Measurements from ENCODE around the gene PEX10.

PEX10 gene

DNA sequence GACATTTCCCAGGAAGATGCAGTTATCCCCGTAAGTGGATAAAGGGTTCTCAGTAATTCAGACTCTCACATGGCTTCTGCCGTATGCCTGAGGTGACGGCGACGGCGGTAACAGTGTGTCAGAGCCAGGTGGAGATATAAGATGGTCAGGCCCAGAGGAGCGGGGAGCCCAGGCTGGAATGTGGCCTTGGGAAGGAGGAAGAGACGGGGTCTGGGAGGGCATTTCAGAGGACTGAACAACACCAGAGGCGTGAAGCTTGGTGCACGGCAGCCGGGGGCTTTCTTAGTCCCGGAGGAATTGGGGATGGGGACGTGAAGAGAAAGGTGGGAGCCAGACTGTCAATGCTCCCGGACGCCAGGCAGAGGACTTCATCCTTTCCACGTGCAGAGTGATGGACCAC lies 19.7 kb downstream of the PEX10 start:
- peak overlapping the region; percentile 74 to 78 for H3K4me3 ChIP-seq (replicated peaks in 1 of 2; ENCODE audit: low read depth in 2 of 2, low read length in 2 of 2)
- no peak for DNase-seq (ENCODE audit: low read depth in 2 of 2)
- TF ChIP-seq, protein P1, sequence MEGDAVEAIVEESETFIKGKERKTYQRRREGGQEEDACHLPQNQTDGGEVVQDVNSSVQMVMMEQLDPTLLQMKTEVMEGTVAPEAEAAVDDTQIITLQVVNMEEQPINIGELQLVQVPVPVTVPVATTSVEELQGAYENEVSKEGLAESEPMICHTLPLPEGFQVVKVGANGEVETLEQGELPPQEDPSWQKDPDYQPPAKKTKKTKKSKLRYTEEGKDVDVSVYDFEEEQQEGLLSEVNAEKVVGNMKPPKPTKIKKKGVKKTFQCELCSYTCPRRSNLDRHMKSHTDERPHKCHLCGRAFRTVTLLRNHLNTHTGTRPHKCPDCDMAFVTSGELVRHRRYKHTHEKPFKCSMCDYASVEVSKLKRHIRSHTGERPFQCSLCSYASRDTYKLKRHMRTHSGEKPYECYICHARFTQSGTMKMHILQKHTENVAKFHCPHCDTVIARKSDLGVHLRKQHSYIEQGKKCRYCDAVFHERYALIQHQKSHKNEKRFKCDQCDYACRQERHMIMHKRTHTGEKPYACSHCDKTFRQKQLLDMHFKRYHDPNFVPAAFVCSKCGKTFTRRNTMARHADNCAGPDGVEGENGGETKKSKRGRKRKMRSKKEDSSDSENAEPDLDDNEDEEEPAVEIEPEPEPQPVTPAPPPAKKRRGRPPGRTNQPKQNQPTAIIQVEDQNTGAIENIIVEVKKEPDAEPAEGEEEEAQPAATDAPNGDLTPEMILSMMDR (IDR thresholded peaks at IDR 0.05; ENCODE audit: low read depth, low read length) = no peak

DNA sequence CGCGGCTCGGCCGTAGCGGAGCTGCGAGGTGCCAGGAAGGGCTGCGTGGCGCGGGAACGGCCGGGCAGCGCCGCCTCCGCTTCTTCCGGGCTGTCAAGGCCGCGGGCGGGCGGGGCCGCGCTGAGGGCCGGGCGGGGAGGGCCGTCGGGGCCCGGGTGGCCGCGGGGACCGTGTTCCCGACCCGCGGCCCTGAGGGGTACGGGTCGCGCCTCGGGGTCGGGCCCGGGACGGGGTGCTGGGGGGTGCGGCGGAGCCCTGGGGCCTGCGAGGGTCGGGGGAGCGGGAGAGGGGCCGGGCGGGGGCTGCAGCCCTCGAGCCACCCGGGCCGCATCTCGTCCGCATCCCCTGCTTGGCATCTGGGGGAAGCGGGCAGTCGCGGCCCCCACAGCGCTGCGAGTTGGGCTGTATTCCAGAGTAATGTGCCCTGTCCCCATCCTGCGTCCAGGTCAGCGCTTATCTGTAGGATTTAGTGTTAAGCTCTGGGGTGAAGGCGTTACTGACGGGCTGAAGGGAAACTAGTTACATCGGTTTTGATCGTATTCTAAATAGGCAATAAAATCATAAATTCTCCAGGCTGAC lies 20.3 kb downstream of the PEX10 start:
- TF ChIP-seq, protein P1 (IDR thresholded peaks at IDR 0.05; ENCODE audit: low read depth, low read length) = no peak
- no peak for DNase-seq (ENCODE audit: low read depth in 2 of 2)
- peak overlapping the region; percentile 74 to 78 for H3K4me3 ChIP-seq (replicated peaks in 1 of 2; ENCODE audit: low read depth in 2 of 2, low read length in 2 of 2)

DNA sequence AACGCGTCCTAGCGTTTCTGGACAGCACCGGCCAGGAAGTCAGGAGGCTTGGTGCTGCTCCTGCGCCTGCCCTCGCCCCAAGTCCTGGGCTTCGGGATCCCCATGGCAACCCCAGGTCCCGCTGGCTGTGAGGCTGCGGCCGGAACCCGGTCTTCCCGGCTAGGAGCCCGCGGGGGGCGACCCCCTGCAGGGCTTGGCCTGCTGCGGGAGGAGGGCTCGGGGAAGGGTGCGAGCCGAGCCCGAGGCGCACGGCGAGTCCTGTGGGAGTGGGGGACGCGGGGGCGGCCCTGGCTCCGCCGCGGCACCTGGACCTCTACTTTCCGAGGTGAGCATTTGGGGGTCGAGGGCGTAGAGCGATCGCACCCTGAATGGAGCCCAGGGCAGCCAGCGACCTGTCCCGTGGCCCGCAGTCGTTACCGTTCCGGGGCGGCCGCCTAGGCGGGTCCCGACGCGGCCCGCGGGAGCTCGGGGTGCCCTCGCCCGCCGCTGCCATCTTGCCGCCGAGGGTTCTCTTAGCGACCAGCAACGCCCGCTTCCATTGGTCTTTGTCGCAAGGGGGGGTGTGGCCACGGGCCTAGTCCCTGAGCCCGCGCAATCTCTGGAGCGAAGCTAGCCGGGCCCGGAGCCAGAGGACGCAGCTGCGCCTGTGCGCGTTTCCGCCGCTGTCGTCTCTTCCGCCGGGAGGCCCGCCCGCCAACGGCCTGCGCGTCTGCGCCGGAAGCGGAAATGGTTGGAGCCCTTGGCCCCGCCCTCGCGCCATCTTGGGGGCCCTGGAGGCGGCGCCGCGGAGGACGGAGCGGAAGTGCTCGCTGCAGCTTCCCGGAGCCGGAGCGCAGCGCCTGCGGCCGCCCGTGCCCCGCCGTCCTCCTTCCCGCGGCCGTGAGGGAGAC lies 21.1 kb downstream of the PEX10 start, which contains the start of the genes MORN1 and RER1:
Gene MORN1 (minus strand): TSS at position 514 of the 890 bp plus-strand sequence. CDS start 21 bp downstream, at position 493.
Gene RER1 (plus strand): TSS at position 801 of the 890 bp plus-strand sequence. CDS start 3,950 bp downstream, outside the sequence.
- peak within 1 kb of the TSS; percentile 83 to 94 for H3K4me3 ChIP-seq (replicated peaks in 1 of 2; ENCODE audit: low read depth in 2 of 2, low read length in 2 of 2)
- TF ChIP-seq, protein P1 (IDR thresholded peaks at IDR 0.05; ENCODE audit: low read depth, low read length) = no peak
- peak; percentile 99 for DNase-seq (ENCODE audit: low read depth in 2 of 2)

DNA sequence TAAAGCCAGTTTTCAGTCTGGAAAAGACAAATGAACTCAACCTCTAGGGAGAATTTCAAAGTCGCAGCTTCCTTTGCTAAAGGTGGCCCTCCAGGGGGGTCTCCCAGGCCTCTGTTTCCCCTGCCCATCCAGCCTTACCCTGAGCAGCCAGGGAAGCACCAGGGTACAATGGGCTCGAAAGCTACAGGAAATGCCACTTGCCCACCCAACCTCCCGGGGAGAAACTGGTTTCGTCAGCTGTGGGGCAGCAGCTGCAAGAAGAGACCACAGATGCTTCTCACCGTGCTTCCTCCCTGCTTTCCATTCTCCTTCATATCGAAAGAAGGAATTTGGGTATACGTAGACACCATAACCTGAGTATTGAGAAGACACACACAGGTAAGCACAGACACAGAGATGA lies 22.7 kb downstream of the PEX10 start:
- no peak for DNase-seq (ENCODE audit: low read depth in 2 of 2)
- H3K4me3 ChIP-seq (replicated peaks in 1 of 2; ENCODE audit: low read depth in 2 of 2, low read length in 2 of 2) = no peak overlapping the region
- TF ChIP-seq, protein P1 (IDR thresholded peaks at IDR 0.05; ENCODE audit: low read depth, low read length) = no peak

DNA sequence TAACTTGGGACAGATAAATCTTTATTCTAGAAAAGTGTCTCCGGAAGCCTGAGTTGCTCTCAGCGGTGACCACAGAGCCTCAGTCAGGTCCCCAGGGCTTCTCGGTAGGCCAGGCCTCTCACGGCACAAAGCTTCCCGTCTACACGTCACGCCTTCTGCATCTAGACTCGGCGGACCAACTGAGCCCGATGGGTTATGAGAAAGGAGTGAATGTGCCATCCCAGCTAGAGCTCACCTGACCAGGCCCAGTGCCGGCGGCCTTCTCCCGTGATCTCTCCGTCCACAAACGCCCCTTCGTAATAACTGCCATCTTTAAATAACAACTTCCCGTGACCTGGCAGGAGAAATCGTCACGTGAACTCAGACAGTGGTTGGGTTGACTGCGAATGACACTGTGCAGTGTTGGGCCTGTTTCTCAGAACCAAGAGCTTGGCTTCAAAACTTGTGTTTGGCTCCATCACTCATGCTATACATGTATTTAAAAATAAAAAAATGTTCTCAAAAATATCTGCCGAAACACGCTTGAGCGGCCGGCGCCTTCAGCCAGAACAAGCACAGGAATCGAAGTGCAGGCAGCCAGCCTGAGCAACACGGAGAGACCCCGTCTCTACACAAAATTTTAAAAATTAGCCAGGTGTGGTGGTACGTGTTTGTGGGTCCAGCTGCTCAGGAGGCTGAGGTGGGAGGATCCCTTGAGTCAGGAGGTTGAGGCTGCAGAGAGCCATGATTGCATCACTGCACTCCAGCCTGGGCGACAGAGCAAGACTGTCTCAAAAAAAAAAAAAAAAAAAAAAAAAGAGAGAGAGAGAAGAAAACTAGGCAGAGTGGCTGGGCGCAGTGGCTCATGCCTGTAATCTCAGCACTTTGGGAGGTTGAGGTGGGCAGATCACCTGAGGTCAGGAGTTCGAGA lies 24.1 kb downstream of the PEX10 start:
- TF ChIP-seq, protein P1 (IDR thresholded peaks at IDR 0.05; ENCODE audit: low read depth, low read length) = no peak
- no peak for DNase-seq (ENCODE audit: low read depth in 2 of 2)
- H3K4me3 ChIP-seq (replicated peaks in 1 of 2; ENCODE audit: low read depth in 2 of 2, low read length in 2 of 2) = no peak overlapping the region

All from cardiac fibroblast (primary cell).